ENCODE measurements around the gene PTPRK. TPM values are rescaled to one million over a fixed set of nuclear protein-coding genes. Genes with fewer than 3 reads are reported as not detected.

Gene PTPRK
- total and polyA plus RNA-seq, 10 of the 15 experiments (the other 5 are each of a cell fraction or from before 2014, with no cell fraction given) = 0.23 to 1.9 (median 0.55) TPM

GRCh38 chr6:128188678-128189077, 331.7 kb downstream of the PTPRK start:
- SMC1A ChIA-PET (ENCODE audit: uncharacterized antibody, unreplicated experiment) = interaction anchor here (0.6 kb wide), 1 partner anchor 843 kb away, joined by 3 read pairs; no protein-coding TSS in a partner anchor

More at GRCh38 chr6:128188678-128189077, 331.7 kb downstream of the PTPRK start:
- no peak overlapping the region for H3K4me3 ChIP-seq
- in situ Hi-C loops (cut with MboI) = no loop called here
- WGBS (ENCODE audit: insufficient coverage, insufficient replicate concordance, low lambda C conversion rate, missing lambda C conversion rate) = 61% methylated on average over 2 of the region's 2 CpGs
- DNase-seq (ENCODE audit: low read depth, low spot score) (no peak), ATAC-seq (no peak), FAIRE-seq (no peak)
- no peak overlapping the region for H3K27ac ChIP-seq (ENCODE audit: control insufficient read depth, insufficient read depth)
- H3K79me2 ChIP-seq (ENCODE audit: control insufficient read depth, insufficient read depth, low read length) = no peaks in the 10 kb centered on the region
- H3K9ac ChIP-seq (ENCODE audit: control insufficient read depth, insufficient read depth, low read length) = no peak overlapping the region
- no peak overlapping the region for H3K4me2 ChIP-seq (ENCODE audit: control insufficient read depth, insufficient read depth)
- no peaks in the 10 kb centered on the region for H3K9me3 ChIP-seq (replicated peaks; ENCODE audit: control insufficient read depth, insufficient read depth, low read length)
- no peaks in the 10 kb centered on the region for H3K4me1 ChIP-seq (ENCODE audit: control insufficient read depth, insufficient read depth, low read length)
- BruUV-seq (replicated peaks) = no TSS peak
- no peak for TF ChIP-seq KAT2A (conservative IDR thresholded peaks at IDR 0.05; ENCODE audit: control insufficient read depth, low read depth, low read length)
- TF ChIP-seq MTA2 (IDR thresholded peaks at IDR 0.05; ENCODE audit: low read depth) = no peak
- no peak for TF ChIP-seq BRCA1 (IDR thresholded peaks at IDR 0.05; ENCODE audit: low read depth, low read length)
- no peak for TF ChIP-seq HCFC1 (IDR thresholded peaks at IDR 0.05; ENCODE audit: low read length)
- TF ChIP-seq CEBPB (IDR thresholded peaks at IDR 0.05; ENCODE audit: borderline replicate concordance in 1 of 2, low read depth in 2 of 2, low read length in 2 of 2) = no peak
- TF ChIP-seq CREB1 (IDR thresholded peaks at IDR 0.05; ENCODE audit: low read depth) = no peak
- no peak for TF ChIP-seq GABPA (IDR thresholded peaks at IDR 0.05; ENCODE audit: low read depth)
- TF ChIP-seq BCL11A (IDR thresholded peaks at IDR 0.05; ENCODE audit: low read depth, low read length) = no peak
- TF ChIP-seq ZNF207 (IDR thresholded peaks at IDR 0.05; ENCODE audit: borderline replicate concordance) = no peak
- no peak for TF ChIP-seq BCLAF1 (IDR thresholded peaks at IDR 0.05)
- H3K27me3 ChIP-seq (replicated peaks in 1 of 2; ENCODE audit: control insufficient read depth in 2 of 2, insufficient read depth in 2 of 2, low read length in 1 of 2) = no peaks in the 10 kb centered on the region
- no peak overlapping the region for H2AFZ ChIP-seq (ENCODE audit: control insufficient read depth, low read depth, low read length)
- intact Hi-C loops (cut with micrococcal nuclease; ENCODE audit: unreplicated experiment) = no loop called here
- ChIA-PET CTCF (no interaction called here), RAD21 (ENCODE audit: unreplicated experiment) (no interaction called here), POLR2A (no interaction called here)
- no peaks in the 10 kb centered on the region for H4K20me1 ChIP-seq (ENCODE audit: control insufficient read depth, insufficient read depth)
- H3K36me3 ChIP-seq (ENCODE audit: control insufficient read depth in 2 of 2, insufficient read depth in 2 of 2, low read length in 1 of 2) = no peaks in the 10 kb centered on the region

All from GM12878 (cell line).